HEK293 (cell line): ENCODE data around the gene PRAC1.

Source experiments
- MYNN ChIP-seq: fragments of 450-650 bp; formaldehyde crosslinking; IDR thresholded peaks from 2 replicates; pipeline ENCODE4 v1.5.1; 2016; ENCODE audit warnings: missing biosample characterization, missing genetic modification characterization, borderline replicate concordance
- ZNF202 ChIP-seq: fragments of 450-650 bp; formaldehyde crosslinking; IDR thresholded peaks from 2 replicates; pipeline ENCODE4 v1.5.1; 2016; ENCODE audit warnings: missing biosample characterization, missing genetic modification characterization, borderline replicate concordance
- ZNF23 ChIP-seq: fragments of 450-650 bp; formaldehyde crosslinking; IDR thresholded peaks from 2 replicates; pipeline ENCODE4 v1.5.1; 2016; ENCODE audit warnings: missing biosample characterization, missing genetic modification characterization, borderline replicate concordance

DNA sequence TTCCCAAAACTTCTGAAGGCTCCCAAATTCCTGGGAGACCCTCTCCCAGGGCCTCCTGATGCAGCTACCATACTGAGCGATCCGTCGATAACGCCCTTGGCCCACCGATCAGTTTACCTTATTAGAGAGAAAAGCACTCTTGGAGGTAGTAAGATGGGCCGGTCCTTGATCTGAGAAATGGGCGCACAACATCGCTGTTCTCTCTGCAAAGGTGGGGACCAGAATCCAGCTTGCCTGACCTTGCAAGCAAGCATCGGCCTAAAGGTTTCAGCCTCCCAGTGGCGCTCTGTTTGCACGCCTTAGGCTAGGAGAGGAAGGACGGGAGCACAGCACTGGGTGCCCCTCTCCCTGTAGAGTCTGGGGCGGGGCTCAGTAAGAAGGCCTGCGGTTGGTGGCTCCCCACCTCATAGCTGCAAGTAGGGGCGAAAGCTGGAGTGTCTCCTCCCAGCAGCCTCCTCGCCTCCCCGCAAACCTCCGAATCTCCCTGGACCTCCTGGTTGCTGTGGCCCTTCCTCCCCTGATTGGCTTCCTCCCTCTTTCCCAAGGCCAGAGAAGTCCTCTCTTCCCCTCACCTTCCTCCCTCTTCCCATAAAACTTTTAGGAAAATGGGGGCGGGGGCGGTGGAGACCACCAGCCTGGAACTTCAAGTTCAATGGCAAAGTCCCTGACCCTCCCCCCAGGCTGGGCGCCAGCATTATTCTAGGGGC is at the start of gene PRAC1:
- TF ChIP-seq ZNF202 (no peak), MYNN (no peak), ZNF23 (tag by site-specific recombination) (no peak)
